Measurements from ENCODE around the gene MVD.

MVD gene

DNA sequence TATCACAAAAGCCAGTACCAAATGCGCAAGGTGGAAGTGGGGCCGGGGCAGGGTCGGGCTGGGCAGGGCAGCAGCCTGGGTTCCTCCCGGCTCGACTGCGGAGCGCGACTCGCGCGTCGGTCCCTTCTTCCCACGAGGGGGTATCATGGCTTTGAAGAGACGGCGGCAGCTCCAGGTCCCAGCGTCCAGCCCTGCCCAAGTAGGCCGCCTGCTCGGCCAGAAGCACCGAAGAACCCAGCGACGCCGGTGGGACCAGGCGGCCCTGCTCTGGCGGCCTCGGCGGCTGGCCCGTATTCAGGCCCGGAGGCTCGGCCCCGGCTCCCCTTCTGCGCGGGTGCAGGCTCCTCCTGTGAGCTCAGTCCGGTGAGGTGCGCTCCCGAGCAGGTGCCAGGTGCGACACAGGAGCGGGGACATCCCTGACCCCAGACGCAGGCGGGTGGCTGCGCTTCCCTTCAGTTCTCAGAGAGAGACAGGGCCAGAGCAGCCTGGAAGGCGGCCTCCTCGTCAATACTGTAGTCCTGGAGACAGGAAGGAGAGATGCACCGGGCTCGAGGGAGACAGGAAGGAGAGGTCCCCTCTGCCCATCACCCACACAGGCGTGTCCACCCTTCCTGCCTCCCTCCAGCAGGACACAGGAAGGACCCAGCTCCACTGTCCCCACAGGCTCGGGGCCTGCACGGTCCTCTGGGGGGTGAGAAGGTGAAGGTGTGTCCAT, 34.4 kb upstream of the MVD start:
- DNase-seq (ENCODE audit: low spot score): no peak

DNA sequence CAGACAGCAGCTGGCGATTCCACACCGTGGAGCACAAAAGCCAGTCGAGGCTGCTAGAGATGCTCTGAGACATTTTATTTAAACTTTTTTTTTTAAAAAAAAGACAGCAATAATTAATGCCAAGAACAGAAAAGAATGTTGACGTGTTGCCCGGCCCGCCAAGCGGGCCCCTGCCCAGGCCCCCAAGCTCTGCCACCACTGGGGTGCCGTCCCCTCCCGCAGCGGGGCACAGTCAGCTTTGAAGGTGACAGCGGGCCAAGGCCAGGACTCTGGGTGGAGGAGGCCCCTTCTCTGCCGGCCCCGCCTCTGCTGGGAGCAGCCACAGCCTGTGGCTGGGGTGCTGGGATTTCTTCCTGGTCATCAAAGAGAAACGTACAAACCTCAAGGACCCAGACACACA, 33.5 kb upstream of the MVD start:
- DNase-seq (ENCODE audit: low spot score): no peak

DNA sequence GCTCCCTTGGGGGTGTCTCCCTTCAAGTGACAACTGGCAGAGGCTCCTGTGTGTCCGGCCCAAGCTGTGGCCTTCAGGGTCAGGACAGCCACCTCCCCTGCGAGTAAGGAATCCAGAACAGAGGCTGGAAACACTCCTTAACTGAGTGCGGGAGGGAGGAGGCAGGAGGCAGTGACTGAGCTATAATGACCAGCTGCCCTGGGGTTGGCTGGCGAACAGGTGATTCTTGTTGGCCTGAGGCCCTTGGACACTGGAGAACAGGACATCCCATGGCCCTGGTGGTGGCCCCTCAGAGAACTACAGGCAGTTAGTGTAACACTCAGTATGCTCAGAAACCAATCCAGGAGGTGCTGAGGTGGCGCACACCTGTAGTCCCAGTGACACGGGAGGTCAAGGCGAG, 32.9 kb upstream of the MVD start:
- no peak for DNase-seq (ENCODE audit: low spot score)

DNA sequence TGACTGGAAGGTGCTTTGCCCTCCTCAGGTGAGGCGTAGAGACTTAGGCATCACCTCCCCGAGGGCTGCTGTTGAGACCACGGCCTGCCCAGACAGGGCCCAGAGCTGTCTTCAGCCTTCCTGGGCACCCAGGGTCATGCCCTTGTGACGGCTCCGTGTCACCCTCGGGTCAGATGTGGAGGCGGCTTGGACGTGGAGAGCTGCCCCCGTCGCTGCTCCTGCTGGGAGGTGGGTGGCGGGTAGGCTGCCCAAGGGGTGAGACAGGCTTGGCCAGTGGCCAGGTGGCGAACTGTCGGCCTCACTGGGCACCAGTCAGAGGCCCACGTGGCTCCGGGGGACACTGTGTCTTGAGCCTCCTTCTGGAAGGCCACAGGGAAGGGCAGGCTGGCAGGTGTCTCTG, 32.3 kb upstream of the MVD start:
- DNase-seq (ENCODE audit: low spot score): no peak

DNA sequence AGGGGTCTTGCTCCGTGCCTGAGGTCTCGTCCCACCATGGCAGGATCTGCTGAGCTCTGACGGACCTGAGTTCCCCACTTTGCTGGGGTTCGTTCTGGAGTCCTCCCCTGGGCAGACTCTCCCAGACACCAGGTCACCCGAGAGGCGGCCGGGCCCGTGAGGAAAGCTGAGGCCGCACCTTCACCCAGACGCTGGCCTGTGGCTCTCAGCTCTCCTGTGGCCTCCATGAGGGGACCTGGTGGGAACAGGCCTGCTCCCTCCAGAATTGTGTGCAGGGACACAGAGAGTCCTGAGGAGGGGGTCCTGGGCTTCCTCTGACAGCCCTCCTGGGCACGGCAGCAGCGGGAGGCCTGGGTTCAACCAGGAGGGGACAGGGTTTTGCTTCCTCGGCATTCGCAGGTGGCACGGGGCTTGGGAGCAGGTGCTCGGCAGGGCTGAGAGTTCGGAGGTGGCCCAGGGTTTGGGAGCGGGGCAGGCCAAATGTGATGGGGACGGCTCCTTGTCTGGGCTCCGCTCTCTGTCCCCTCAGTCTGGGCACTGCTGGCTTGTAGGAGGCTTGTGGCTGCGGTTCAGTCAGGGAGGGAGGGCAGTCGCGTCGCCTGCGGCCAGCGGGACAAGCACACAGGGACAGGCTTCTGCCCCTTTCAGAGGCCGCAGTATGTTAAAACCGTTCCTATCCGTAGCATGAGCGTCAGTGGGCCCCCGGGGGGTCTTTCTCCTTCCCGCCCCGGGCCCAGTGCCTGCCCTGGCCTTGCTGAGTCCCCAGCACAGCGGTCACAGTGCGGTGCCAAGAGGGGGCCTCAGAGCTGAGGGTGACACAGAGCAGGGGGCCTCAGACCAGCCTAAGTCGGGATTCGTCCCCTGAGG, 31.6 kb upstream of the MVD start:
- no peak for DNase-seq (ENCODE audit: low spot score)

DNA sequence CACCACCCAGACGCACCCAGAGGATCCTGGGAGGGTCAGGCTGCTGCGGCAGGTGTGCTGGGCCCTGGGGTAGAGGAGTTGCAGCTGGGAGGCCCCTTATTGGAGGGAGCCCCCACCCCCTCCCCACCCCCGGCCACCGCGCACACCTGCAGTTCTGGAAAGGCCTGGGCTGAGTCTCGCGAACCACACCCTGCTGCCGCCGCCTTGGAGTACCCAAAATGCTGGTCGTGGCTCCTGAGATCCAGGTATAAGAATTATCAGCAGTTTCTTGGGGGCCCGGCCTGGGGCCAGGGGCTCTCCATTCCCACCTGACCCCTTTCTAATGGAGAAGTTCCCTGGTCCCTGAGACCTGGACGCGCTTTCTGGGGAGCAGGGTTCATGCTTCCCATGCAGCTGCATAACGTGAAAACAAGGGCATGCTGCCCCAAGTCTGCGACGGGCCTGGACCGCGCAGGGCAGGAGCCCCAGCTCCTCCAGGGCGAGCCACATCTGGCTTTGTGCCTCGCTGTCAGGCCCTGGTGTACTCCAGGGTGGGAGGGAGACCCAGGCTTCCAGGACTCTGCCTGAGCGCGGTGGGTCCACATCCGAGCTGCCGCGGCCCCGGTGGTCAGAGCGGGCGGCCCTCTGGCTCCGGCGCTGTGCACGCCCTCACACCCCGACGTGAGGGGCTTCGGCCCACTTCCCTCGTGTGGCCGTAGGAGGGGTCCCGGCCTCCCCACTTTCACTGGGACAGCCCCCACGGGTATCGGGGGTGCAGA, 30.7 kb upstream of the MVD start:
- DNase-seq (ENCODE audit: low spot score): no peak

DNA sequence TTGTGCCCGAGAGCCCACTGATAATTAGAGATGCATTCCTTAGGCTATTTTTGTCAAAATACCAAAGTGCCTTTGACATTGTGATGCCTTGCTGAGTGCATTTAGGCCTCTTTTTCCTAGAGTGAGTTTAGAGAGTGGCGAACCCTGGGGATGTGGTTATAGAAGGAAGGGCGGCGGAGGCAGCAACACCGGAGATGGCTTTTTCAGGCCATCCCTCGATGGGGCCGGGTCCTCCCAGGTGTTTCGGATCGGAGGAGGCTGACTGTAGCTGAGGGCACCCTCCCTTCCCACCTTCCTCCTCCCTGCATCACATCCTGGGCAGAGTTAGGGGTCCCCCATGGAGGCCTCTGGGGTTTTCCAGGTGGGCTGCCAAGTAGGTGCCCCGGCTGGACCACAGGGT, 30.0 kb upstream of the MVD start:
- no peak for DNase-seq (ENCODE audit: low spot score)

DNA sequence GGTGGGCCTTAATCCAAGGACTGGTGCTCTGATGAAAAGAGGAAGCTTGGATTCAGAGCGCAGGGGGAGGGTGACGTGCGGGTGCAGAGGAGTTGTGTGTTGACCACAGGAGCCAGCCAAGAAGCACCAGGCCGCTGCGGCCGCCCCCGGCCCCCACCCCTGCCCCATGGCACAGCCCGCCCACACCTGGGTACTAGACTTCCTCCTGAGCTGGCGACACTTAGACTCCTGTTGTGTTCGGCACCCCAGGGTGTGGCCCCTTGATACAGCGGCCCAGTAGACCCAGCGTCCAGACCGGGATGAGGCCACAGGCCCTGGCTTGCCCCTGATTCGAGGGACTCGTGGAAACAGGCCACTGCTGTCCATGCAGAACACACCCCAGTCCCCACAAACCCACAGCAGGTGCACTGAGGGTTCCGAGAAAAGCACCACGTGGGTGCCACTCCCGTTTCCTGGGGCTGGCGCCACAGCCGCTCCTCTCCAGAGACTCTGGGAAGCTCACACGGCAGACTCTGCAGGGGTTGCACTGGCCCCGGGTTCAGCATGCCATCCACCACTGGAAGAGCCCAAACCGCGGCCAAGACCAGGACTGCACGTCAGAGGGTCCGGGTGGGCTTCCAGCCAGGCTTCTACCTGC, 29.2 kb upstream of the MVD start:
- no peak for DNase-seq (ENCODE audit: low spot score)

DNA sequence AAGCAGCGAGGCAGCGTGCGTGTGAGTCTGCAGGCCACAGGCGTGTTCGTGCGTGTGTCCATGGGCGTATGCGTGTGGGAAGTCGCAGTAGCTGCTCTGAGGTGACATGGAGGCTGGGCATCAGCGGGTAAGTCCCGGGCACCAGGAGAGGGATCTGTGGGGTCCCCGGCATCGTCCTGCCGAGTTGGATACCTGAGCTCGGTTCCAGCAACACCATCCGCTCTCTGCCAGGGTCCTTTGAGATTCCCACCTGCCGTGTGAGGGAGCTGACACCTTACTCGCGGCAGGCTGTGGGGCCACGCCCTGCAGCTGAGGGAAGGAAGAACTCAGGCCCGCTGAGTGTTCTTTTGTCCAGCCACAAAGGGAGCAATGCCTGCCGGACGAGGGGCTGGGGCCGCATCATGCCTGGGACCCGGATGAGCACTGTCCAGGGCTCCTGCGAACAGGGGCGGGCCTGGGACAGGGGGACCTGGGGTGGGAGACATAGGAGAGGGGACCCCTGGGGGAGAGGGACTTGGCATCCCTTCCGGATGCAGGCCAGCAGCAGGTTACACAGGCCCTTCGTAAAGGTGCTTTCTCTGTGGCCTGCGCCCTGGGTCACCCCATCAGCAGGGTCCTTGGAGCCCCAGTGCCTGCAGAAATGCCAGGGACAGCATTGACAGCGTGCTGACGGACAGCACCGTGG, 28.4 kb upstream of the MVD start:
- DNase-seq (ENCODE audit: low spot score): no peak

DNA sequence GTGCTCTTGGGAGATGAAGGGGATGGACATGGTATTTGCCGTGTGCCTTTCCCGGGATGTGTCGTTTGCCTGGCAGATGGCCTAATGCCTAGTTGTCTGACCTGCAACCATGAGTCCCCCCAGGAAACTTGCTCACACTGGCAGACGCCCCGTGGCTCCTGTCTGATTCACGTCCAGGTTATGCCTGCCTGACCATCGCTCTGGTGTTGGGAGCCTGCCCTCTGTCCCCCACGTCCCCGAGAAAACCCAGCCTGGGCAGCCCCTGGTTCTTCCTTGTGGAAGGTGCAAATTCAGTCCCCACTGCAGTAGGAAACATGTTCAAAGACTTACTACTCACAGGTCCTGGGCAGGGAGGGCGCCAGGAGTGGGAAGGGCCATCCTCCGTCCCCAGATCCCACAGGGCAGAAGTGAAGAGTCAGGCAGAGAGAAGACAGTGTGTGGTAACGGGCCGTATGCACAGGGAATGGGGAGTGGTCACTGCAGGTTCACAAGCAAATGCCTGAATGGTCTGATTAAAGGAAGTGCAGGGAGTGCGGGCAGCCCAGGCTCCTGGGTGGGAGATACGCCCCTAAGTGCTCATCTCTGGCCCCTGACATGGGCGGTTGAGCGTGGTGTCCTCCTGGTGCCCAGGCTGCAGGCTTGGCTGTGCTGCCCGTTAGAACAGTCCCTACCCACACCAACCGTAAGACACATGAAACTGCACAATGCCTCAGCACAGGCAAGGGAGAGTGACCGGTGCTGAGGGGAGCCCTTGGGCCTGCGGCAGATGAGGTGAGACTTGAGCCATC, 27.6 kb upstream of the MVD start:
- no peak for DNase-seq (ENCODE audit: low spot score)

DNA sequence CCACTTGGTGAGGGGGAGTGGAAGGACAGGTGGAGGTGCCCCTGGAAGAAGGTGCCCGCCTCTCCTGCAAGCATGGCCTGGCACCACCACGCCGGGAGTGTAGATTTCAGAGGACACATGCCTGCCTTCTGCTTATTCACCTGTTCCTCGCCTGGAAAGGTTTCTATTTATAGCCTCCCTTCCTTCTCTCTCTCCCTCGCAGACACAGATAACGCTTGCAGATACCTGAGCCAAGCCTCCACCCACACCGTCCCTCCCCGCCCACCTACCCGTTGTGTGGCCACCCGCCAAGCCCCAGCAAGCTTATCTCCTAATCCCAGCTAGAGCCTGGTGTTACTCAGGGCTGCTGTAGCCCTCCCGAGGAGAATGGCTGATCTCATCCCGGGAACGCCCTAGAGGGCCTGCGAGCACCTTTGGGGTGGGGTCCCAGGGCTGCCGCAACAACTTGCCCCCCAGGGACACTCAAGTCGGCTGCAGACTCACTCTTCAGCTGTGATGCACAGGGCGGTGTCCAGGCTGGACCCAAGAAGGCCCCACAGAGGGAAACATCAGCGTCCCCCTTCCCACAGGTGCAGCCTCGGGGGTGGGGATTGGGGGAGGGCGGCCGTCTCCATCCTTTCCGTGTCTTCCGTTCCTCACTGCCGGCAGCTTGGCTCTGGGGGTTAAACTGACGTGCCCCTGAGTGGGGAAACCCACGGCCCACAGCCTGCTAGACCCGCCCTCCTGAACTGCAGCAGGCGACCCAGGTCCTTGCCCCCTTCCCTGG, 25.3 kb upstream of the MVD start:
- no peak for DNase-seq (ENCODE audit: low spot score)

DNA sequence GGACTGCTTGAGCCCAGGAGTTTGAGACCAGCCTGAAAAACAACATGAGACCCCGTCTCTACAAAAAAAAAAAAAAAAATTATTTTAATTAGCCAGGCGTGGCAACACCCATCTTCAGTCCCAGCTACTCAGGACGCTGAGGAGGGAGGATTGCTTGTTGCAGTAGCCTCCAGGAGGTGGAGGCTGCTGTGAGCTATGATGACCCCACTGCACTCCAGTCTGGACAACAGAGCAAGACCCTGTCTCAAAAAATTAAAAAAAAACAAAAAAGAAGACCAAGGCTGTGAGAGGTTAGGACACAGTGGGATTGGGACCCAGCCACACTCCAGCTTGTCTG, 24.8 kb upstream of the MVD start:
- no peak for DNase-seq (ENCODE audit: low spot score)

DNA sequence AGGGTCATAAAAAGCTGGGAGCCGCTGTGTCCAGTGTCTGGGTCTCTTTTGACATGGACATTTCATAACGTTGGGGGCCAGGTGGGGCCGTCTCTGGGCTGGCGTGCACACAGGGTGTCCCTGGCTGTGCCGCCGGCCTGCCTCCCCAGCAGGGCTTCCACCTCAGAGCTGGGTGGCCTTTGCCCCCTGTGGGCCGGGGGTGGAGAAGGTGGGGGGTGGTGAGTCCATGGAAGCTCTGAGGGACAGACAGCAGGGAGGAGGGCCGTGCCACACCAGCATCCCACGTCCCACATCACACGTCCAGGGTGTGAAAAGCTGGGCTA, 24.3 kb upstream of the MVD start:
- no peak for DNase-seq (ENCODE audit: low spot score)

DNA sequence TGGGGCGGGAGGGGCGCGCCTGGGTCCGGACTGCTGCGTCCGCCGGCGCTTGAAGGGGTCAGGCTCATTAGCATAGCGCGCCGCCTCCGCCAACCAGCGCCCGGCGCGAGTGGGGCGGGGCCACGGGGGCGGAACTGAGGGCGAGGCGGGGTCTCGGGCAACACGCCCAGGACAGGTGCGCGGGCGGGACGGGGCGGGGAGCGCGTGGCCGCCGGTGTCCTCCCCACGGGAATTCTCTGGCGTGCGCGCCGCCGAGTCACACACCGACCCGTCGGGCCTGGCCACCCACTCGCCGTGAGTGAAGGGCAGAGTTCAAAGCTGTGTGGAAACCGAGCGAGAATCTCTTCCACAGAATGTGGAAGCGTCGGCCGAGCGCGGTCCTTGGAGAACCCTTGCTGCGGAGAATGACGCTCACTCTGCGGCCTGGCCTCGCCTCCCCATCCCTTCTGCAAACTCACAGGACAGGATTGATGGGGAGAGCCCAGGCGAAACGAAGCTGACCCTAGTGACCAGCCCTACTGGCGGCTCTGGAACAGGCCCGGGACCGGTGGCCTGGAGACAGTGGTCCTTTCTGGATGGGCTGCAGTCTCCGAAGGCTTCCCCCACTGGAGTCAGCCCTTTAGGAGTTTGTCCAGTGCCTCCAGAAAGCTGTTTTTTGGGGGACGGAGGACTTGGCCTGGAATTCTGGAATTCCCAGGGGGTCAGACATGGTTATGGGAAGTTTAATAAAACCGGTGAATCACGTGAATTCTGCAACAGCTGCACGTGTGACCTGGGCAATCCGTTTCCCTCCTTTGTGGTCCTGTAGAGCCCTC, 23.8 kb upstream of the MVD start, which contains the start of gene SNAI3:
Gene SNAI3, minus strand, starts transcription at position 69 of the 815 bp plus-strand sequence. CDS start 101 bp downstream, outside the sequence.
- no peak for DNase-seq (ENCODE audit: low spot score)

DNA sequence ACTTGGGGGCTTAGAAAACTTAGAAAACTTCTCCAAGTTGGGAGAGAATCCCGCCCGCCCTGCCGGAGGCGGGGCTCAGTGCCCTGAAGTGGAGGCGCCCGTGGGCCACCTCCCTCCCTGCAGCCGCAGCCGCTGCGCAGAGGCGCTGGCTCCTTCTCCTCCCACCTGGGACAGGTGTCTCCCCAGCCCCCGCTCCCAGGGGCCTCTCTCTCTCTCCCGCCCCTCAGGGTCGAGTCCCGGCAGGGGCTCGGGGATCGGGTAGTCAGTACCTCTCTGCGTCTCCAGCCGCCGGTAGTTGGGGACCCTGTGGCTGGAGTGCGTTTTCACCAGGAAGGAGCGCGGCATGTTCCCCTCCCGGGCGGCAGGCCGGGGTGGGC, 23.2 kb upstream of the MVD start:
- no peak for DNase-seq (ENCODE audit: low spot score)

DNA sequence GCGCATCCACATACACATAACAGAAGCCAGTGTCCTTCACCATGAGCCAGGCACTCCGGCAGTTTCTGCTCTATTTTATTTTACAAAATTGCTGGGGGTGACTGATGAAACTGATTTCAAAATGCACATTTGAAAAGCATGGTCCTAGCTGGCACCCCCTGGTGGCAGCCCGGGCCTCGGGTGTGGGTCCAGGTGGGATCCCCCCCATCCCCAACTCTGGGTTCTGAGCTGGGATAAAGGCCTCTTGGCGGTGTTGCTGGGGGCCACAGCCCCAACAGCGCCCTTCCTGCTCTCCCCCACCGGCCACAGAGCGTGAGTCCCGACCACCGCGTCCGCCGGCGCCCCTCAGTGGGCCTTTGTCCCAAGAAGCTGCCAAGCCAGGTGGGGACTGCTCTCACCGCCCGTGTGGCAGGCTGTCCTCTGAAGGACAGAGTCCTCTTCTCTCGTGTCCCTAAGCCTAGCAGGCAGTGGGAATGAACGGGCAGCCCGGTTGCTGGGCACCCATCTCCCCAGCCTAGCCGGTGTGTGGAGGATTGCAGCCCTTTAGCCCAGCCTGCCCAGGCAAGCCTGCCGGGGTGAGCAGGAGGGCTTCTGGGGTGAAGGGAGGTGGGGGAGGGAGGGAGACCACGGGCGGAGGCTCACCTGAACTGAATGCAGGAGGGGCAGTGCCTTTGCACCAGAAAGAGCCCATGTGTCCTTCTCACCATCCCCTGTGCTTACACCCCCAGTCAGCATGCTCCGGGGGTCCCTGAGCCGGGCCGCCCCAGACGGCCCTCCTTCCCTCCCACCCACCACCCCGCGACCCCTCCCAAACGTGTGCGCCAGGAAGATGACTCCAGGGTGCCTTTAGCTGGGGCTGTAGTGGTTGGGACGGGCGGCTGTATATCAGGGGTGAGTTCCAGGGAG, 22.5 kb upstream of the MVD start:
- no peak for DNase-seq (ENCODE audit: low spot score)

DNA sequence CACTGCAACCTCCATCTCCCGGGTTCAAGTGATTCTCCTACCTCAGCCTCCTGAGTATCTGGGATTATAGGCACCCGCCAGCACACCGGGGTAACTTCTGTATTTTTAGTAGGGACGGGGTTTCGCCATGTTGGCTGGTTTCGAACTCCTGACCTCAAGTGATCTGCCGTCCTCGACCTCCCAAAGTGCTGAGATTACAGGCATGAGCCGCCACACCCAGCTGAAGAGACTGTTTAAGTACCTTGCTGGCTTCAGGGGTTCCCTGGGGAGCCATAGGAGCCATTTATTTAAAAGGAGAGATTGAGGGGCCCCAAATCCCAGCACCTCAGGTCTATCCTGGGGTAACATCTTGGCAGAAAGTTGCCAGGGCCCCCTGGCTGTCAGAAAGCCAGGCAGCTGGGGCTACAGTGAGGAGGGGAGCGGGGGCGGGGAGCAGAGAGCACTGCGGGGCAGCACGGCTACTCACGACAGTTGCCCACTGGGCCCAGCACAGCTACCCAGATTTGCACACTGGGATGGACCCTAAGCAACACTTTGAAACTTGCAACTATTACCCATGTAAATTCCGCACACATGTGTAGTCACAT, 21.8 kb upstream of the MVD start:
- no peak for DNase-seq (ENCODE audit: low spot score)

All from kidney capillary endothelial cell (primary cell).